Epithelial cell of prostate (primary cell): ENCODE results near the gene CDKN2B-AS1.

Experiments used
- DNase-seq: peaks from one replicate; pipeline ENCODE4 v3.0.0-alpha.2; 2011; ENCODE audit warnings: low read depth, low spot score
- H3K27ac ChIP-seq: fragments of 450-650 bp; 2 replicates; pipeline ENCODE4 v1.5.1; 2017; ENCODE audit warnings: mild to moderate bottlenecking

The CDKN2B-AS1 gene

DNA sequence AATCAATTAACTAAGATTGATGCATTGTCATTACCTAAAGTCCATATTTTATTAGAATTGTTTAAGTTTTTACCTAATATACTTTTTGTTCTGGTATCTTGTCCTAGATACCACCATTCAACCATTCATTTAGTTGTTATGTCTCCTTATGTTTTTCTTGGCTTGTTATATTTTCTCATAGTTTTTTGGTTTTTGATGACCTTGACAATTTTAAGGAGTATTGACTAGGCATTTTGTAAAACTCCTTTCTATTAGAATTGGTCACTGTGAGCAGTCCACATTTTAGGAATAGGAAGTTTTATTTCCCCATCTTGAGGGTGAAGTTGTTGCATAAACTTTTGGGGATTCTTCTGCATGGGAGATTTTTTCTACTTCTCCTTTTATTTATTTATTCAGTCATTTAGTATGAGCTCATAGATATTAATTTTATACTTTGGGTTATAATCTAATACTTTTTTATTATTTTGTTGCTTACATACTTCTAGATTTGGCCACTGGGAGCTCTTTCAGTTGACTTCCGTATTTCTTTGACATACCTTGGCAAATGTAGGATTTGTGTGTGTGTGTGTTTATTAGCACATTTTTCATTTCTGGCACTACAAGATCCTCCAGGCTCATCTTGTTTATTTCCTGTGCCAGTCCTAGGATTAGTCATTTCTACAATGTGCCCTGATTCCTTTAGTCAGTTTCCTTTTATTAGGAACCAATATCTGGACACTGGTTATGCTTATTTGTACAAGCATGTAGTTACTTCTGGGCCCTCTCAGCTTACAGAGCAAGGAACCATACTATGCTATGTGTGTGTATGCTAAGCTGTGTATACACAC lies 149.4 kb downstream of the CDKN2B-AS1 start:
- DNase-seq: no peak
- peak overlapping the region; percentile 3 for H3K27ac ChIP-seq

- DNase-seq: no peak
- H3K27ac ChIP-seq: no peak overlapping the region
These were observed 152.0 kb downstream of the CDKN2B-AS1 start for GRCh38 chr9:22146604-22147003.

GRCh38 chr9:22147813-22148527 lies 153.4 kb downstream of the CDKN2B-AS1 start:
- peak; percentile 69 for DNase-seq
- peak overlapping the region; percentile 72 for H3K27ac ChIP-seq

DNA sequence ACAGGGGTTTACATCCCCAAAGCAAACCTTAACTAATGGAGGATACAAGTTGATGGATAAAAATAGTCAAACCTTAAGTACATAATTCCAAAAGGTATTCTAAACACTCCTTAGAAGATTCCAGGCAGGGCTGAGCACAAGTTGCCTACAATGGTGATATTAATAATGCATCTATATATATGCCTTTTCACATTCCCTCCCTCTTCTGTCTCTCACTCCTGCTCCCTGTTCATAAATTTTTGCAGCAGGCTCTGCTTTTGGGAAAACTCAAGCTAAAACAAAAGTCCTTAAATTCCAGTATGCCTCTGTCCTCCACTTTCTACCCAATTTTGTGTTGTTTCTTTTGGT lies 153.9 kb downstream of the CDKN2B-AS1 start:
- no peak for DNase-seq
- peak overlapping the region; percentile 72 for H3K27ac ChIP-seq

GRCh38 chr9:22148876-22149637 lies 154.5 kb downstream of the CDKN2B-AS1 start:
- H3K27ac ChIP-seq: peak overlapping the region; percentile 72
- DNase-seq: no peak

DNA sequence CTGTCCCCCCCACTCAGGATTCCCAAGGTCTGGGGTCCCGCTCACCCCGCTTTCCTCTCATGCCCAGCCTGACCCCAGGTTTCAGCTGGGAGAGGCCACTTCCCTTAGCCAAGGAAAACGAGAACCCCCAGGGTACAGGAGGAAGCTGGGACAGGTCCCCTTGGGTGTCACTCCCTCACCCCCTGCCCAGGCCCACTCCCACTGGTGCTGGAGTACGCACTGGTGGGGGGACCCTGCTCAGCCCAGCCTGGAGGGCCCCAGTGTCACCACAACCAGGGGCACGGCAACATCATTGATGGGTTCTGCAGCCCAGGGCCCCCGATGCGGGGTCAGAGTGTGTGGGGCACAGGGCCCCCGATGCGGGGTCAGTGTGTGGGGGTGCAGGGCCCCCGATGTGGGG lies 159.5 kb downstream of the CDKN2B-AS1 start:
- no peak for DNase-seq
- no peak overlapping the region for H3K27ac ChIP-seq

GRCh38 chr9:22156586-22156985 lies 162.0 kb downstream of the CDKN2B-AS1 start:
- no peak overlapping the region for H3K27ac ChIP-seq
- no peak for DNase-seq

- peak overlapping the region; percentile 84 for H3K27ac ChIP-seq
- DNase-seq: no peak
These were observed 162.7 kb downstream of the CDKN2B-AS1 start for GRCh38 chr9:22157276-22157675.

- no peak for DNase-seq
- peak overlapping the region; percentile 84 for H3K27ac ChIP-seq
These were observed 163.2 kb downstream of the CDKN2B-AS1 start for GRCh38 chr9:22157828-22158227.

DNA sequence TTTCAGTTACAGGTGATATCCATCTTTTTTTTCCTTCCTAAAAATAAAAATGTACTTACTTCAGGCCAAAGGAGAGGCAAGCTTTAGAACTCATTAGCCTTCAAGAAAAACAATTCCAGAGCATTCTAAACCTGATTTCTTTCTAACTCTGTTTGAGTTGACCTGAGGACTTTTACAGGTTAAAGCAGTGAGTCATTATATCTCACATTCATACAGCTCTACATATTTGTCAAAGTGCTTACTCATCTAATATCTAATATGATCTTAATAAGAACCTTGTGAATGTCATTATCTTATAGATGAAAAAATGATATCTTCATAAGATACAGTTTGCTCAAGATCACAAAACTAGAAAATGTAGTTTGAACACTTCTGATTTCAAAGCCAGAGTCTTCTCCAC lies 163.7 kb downstream of the CDKN2B-AS1 start:
- peak overlapping the region; percentile 84 for H3K27ac ChIP-seq
- DNase-seq: no peak

DNA sequence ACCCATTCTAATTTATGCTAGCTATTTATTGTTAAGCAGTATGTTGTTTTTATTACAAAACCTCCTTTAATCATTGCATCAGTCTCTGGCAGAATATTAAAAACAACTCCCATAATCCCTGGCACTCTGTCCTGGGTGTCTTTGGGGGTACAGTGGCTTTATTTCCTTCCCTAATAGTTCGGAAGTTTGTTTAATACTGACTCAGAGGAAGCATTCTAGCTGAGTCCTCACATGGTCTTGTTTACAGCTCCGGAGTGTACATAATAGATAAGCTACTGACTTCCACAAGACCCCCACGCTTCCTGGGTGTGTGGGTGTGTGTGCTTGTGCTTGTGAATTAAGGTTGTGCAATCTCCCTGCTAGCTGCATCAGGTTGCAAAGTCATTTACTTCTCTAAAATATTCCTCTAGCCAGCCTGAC lies 164.3 kb downstream of the CDKN2B-AS1 start:
- DNase-seq: no peak
- peak overlapping the region; percentile 84 for H3K27ac ChIP-seq

DNA sequence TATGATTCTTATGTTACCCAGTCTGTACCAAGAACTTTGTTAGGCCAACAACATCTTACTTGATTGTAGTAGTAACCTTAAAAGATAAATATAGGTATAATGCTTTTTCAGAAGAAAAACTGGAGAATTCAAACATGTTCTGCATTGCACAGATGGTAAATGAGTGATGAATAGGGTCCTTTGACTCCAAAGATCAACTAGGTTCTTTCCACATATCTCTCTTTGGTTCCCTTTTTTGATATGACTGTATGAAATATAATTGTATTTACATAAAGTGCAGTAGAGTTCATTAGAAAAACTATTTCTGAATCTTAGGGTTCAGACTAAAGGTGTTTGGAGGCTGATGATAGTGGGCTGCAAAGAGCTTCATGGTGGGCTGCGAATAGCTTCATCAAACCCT lies 165.0 kb downstream of the CDKN2B-AS1 start:
- DNase-seq: no peak
- H3K27ac ChIP-seq: peak overlapping the region; percentile 84

GRCh38 chr9:22160221-22160620 lies 165.6 kb downstream of the CDKN2B-AS1 start:
- DNase-seq: no peak
- H3K27ac ChIP-seq: peak overlapping the region; percentile 84

DNA sequence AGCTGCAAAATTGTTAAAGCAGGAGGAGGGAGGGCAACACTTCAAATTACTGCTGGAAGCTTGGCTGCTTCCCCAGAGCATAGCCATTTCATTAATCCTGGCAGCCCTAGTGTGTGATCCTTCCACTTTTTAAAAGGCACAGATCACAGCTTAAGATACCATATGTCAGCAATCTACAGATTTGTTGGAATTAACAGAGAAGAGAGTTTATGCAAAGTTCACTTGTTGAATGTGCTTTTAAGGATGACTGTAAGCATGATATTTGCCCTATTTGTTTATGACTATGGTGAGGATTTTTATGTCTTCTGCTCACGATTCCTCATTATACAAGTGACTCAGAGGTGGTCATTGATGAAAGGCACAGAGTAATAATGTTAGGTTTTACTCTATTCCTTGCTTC lies 170.6 kb downstream of the CDKN2B-AS1 start:
- no peak overlapping the region for H3K27ac ChIP-seq
- no peak for DNase-seq

DNA sequence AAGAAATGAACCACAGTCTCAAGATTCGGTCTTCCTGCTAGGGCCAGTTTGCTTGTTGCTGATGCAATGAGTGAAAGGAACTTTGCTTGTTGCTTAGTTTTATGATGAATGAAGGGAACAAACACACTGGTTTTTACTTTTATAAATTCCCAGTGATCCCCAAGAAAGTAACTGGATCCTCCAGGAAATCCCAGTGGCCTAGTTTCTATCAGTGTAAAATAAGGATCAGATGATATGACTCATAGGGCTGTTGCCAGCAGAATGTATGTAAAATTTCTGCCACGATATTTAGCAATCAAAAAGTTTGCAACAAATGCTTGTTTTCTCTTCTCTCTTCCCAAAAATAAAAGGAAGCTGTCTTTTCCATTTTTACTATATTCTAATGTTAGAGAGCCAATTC lies 174.7 kb downstream of the CDKN2B-AS1 start:
- peak overlapping the region; percentile 61 for H3K27ac ChIP-seq
- no peak for DNase-seq

GRCh38 chr9:22169727-22170503 lies 175.3 kb downstream of the CDKN2B-AS1 start:
- DNase-seq: no peak
- peak overlapping the region; percentile 61 for H3K27ac ChIP-seq
